Mucosa of rectum (tissue), 2 donors: Measurements from ENCODE around the gene ITSN1.

Source experiments
- H3K27ac ChIP-seq, 2 donors: one replicate each; pipeline ENCODE4 v1.7.0; 2013; ENCODE audit warnings: inconsistent platforms in 2 of 2, low read depth in 2 of 2, low read length in 2 of 2
- H3K27me3 ChIP-seq, 2 donors: one replicate each; pipeline ENCODE4 v1.7.0; 2013; ENCODE audit warnings: low read length in 2 of 2; ENCODE audit not compliant: control insufficient read depth in 2 of 2, insufficient read depth in 2 of 2
- H3K36me3 ChIP-seq, 2 donors: one replicate each; pipeline ENCODE4 v1.7.0; 2013; ENCODE audit warnings: low read length in 2 of 2; ENCODE audit not compliant: control insufficient read depth in 2 of 2, insufficient read depth in 2 of 2
- H3K4me1 ChIP-seq, 2 donors: one replicate each; pipeline ENCODE4 v1.7.0; 2013; ENCODE audit warnings: low read length in 2 of 2, mild to moderate bottlenecking in 1 of 2; ENCODE audit not compliant: control insufficient read depth in 2 of 2, insufficient read depth in 2 of 2
- H3K4me3 ChIP-seq, 2 donors: one replicate each; pipeline ENCODE4 v1.7.0; 2013; ENCODE audit warnings: low read length in 2 of 2
- H3K9ac ChIP-seq, 2 donors: one replicate each; pipeline ENCODE4 v1.7.0; 2013; ENCODE audit warnings: low read length in 2 of 2, low read depth in 1 of 2, mild to moderate bottlenecking in 1 of 2
- H3K9me3 ChIP-seq, 2 donors: one replicate each; pipeline ENCODE4 v1.7.0; 2013; ENCODE audit warnings: low read length in 2 of 2; ENCODE audit not compliant: control insufficient read depth in 2 of 2
- donor health status: healthy.
- donor health status: Normal muscosa, but diverticular disease.

The ITSN1 gene

DNA sequence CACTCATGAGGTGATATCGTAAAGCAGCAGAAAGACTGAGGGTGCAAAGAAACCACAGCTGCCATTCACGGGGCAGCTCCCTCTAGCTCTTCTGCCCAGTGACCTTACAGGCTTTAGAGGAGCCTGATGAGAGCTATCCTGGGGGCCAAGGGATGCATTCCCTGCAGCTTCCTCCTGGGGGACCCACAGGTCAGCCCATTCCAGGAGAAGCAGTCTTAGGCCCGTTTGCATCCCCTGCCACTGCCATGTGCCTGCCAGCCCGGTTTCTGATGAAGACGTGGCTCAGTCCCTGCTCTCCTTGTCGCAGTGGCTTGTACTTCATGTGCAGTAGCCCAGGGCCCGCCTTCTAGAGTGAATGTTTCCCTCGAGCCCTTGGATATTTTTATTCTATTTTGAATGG is 250.6 kb downstream of the ITSN1 start:
- H3K27me3 ChIP-seq: peaks cover 0 to 6% of the 10 kb centered on the region in 2 donors
- no peak overlapping the region for H3K27ac ChIP-seq
- H3K9me3 ChIP-seq: no peaks in the 10 kb centered on the region
- H3K36me3 ChIP-seq: no peaks in the 10 kb centered on the region
- peaks cover 3 to 6% of the 10 kb centered on the region in 2 donors for H3K4me1 ChIP-seq
- H3K4me3 ChIP-seq: no peak overlapping the region
- H3K9ac ChIP-seq: no peak overlapping the region

GRCh38 chr21:33893917-33894316 is 251.6 kb downstream of the ITSN1 start:
- no peaks in the 10 kb centered on the region for H3K36me3 ChIP-seq
- no peak overlapping the region for H3K9ac ChIP-seq
- H3K9me3 ChIP-seq: no peaks in the 10 kb centered on the region
- H3K27ac ChIP-seq: no peak overlapping the region
- H3K27me3 ChIP-seq: peaks cover 0 to 6% of the 10 kb centered on the region in 2 donors
- no peak overlapping the region for H3K4me3 ChIP-seq
- H3K4me1 ChIP-seq: peaks cover 3 to 6% of the 10 kb centered on the region in 2 donors

DNA sequence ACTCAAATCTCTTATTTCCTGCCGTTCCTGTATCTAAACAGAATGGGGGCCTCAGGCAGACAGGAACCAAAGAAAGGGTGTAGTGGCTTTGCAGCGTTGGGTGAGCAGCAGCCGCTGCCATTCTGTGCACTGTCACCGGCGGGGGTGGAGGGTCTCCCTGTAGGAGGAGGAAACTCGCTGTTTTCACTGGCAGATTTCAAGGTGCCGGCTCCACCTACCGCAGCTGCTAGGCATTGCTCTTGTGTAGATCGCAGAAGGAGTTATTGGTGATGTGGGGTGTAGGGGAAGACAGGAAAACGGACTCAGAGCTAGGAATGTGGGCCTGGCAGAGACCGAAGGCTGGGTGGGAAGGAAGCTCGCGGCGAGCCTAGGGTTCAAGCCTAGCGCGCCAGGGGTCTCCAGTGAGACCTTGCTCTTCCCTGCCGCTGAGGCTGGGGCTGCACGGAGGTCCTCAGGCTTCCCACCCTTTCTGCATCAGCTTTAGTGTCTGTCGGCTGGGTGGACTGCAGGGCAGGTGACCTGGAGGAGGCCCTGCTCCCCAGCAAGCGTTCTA is 252.5 kb downstream of the ITSN1 start:
- peaks cover 3 to 6% of the 10 kb centered on the region in 2 donors for H3K4me1 ChIP-seq
- no peak overlapping the region for H3K27ac ChIP-seq
- peaks cover 0 to 6% of the 10 kb centered on the region in 2 donors for H3K27me3 ChIP-seq
- no peaks in the 10 kb centered on the region for H3K9me3 ChIP-seq
- peak overlapping the region; percentile 20 to 57 for H3K4me3 ChIP-seq
- no peaks in the 10 kb centered on the region for H3K36me3 ChIP-seq
- peak overlapping the region in 1 of 2 donors; percentile 17 for H3K9ac ChIP-seq

DNA sequence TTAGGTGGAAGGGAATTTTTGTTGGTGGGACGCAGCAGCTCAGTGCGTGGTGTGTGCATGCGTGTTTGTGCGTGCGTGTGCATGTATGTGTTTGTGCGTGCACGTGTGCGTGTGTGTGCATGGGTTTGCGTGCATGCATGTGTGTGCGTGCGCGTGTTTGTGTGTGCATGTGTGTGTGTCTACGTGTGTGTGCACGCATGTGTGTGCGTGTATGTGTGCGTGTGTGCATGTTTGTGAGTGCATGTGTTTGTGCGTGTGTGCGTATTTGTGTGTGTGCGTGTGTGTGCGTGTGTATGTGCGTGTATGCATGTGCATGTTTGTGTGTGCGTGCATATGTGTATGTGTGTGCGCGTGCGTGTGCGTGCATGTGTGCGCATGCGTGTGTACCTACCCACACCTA is 253.1 kb downstream of the ITSN1 start:
- Histone ChIP-seq H3K4me3 (no peak overlapping the region), H3K27ac (no peak overlapping the region), H3K4me1 (peaks cover 3 to 6% of the 10 kb centered on the region in 2 donors), H3K9ac (no peak overlapping the region), H3K36me3 (peaks cover 0 to 4% of the 10 kb centered on the region in 2 donors), H3K27me3 (peaks cover 0 to 6% of the 10 kb centered on the region in 2 donors), H3K9me3 (no peaks in the 10 kb centered on the region)

GRCh38 chr21:33896691-33897090 is 254.4 kb downstream of the ITSN1 start:
- peaks cover 3 to 6% of the 10 kb centered on the region in 2 donors for H3K4me1 ChIP-seq

DNA sequence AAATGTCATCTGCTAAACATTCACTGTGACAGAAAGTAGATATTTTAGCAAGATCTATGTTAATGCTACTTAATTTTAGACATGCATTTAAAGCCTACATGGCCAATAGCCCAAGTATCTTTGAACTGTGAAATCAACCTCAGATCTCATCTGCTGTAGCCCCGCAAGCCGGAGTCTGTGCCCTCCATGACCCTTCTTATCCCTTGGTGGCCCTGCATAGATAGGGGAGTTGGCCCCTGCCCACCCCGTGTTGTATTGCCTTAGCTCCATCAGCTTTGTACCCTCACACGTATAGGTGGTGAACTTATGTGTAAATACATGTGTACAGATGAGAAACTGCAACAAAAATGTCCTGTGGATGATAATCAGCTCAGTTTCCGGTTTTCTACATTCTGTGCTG is 254.8 kb downstream of the ITSN1 start:
- Histone ChIP-seq H3K9ac (no peak overlapping the region), H3K36me3 (peaks cover 0 to 12% of the 10 kb centered on the region in 2 donors), H3K4me3 (no peak overlapping the region), H3K9me3 (no peaks in the 10 kb centered on the region), H3K27ac (no peak overlapping the region), H3K4me1 (peaks cover 3 to 6% of the 10 kb centered on the region in 2 donors), H3K27me3 (peaks cover 0 to 6% of the 10 kb centered on the region in 2 donors)

More at GRCh38 chr21:33896691-33897090, 254.4 kb downstream of the ITSN1 start:
- Histone ChIP-seq H3K9ac (no peak overlapping the region), H3K36me3 (peaks cover 0 to 8% of the 10 kb centered on the region in 2 donors), H3K9me3 (no peaks in the 10 kb centered on the region), H3K27ac (no peak overlapping the region), H3K4me3 (no peak overlapping the region), H3K27me3 (peaks cover 0 to 6% of the 10 kb centered on the region in 2 donors)

DNA sequence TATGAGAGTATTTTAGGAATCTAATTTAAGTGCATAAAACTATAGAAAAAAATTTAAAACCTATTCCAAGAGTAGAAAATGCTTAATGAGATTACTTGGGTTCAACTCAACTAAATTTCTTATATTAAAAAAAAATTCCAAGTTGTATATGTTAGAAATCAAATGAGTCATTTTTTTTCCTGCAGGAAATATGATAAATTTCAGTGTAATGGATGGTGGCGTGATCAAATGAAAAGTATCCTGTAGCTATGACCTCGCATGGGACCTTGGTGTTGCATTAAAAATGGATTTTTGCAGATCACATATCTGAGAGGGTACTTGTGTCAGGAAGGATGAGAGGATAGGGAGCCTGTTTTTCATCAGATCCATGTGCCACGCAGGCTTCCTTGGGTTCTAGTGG is 255.4 kb downstream of the ITSN1 start:
- Histone ChIP-seq H3K27ac (no peak overlapping the region), H3K4me3 (no peak overlapping the region), H3K9ac (no peak overlapping the region), H3K27me3 (peaks cover 0 to 6% of the 10 kb centered on the region in 2 donors), H3K4me1 (peaks cover 3 to 6% of the 10 kb centered on the region in 2 donors), H3K9me3 (no peaks in the 10 kb centered on the region), H3K36me3 (peaks cover 4 to 19% of the 10 kb centered on the region in 2 donors)

- Histone ChIP-seq H3K27ac (no peak overlapping the region), H3K4me3 (no peak overlapping the region), H3K9ac (no peak overlapping the region)
Observed at GRCh38 chr21:33898586-33898985, 256.3 kb downstream of the ITSN1 start.

GRCh38 chr21:33899199-33899598 is 256.9 kb downstream of the ITSN1 start:
- Histone ChIP-seq H3K4me3 (no peak overlapping the region), H3K4me1 (peaks cover 3 to 6% of the 10 kb centered on the region in 2 donors), H3K9ac (no peak overlapping the region), H3K27me3 (peaks cover 0 to 6% of the 10 kb centered on the region in 2 donors), H3K36me3 (peaks cover 16 to 33% of the 10 kb centered on the region in 2 donors), H3K9me3 (no peaks in the 10 kb centered on the region), H3K27ac (no peak overlapping the region)

More at GRCh38 chr21:33898586-33898985, 256.3 kb downstream of the ITSN1 start:
- Histone ChIP-seq H3K27me3 (peaks cover 0 to 6% of the 10 kb centered on the region in 2 donors), H3K9me3 (no peaks in the 10 kb centered on the region), H3K36me3 (peaks cover 12 to 27% of the 10 kb centered on the region in 2 donors), H3K4me1 (peaks cover 3 to 6% of the 10 kb centered on the region in 2 donors)

DNA sequence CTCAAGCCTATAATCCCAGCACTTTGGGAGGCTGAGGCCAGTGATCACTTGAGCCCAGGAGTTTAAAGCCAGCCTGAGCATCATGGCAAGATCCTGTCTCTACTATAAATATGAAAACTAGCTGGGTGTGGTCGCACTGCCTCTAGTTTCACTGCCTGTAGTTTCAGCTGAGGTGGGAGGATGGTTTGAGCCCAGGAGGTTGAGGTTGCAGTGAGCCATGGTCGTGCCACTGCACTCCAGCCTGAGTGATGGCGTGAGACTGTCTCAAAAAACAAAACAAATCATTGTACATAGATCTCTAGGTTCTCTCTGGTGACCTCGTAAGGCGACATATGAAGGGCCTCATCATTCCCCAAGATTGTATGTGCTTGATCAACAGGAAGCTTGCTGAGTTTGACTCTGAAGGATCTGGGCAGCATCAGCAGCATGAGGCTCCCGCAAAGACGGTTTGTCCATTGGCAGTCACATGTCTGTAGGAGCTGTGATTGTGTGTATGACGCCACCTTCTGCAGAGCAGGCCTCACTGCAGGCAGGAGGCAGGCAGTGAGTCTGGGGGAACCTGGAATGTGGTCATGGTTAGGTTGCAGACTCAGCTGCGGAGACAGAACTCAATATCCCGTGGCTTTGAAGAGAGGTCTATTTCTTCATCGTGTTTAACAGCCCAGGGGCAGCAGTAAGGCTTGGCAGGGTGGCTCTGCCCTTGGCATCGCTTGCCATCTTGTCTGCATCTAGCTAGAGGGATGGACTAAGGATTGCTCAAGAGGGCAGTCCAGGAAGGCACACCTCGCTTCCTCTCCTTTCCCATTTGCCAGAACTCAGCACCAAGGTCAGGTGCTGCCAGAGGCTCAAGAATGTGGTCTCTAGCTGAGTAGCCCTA is 259.3 kb downstream of the ITSN1 start:
- H3K4me1 ChIP-seq: no peaks in the 10 kb centered on the region
- no peak overlapping the region for H3K9ac ChIP-seq
- H3K36me3 ChIP-seq: peaks cover 39 to 50% of the 10 kb centered on the region in 2 donors

More for the DNA sequence above, 259.3 kb downstream of the ITSN1 start:
- Histone ChIP-seq H3K27ac (no peak overlapping the region), H3K9me3 (no peaks in the 10 kb centered on the region), H3K4me3 (no peak overlapping the region), H3K27me3 (no peaks in the 10 kb centered on the region)
